HG03558 (cell line): ENCODE measurements around the gene PPARG.
"Not testable (repeated sequence)": the region's sequence is repeated elsewhere in the genome, so short reads cannot be mapped to it uniquely, and the experiment has no call there.

Experiments
- ATAC-seq: cut with Tn5 transposase; IDR thresholded peaks from one replicate; pipeline ENCODE4 v1.9.1; 2021; ENCODE audit warnings: moderate number of reproducible peaks; ENCODE audit not compliant: unreplicated experiment; ENCODE audit errors: extremely low read depth

Gene PPARG

GRCh38 chr3:12276827-12277226, 12.0 kb upstream of the PPARG start:
- ATAC-seq: not testable (repeated sequence)

GRCh38 chr3:12278566-12278965, 10.3 kb upstream of the PPARG start:
- ATAC-seq: no peak

GRCh38 chr3:12279591-12280326, 9.1 kb upstream of the PPARG start:
- no peak for ATAC-seq

GRCh38 chr3:12280357-12280806, 8.5 kb upstream of the PPARG start:
- no peak for ATAC-seq

GRCh38 chr3:12284591-12284990, 4.3 kb upstream of the PPARG start:
- no peak for ATAC-seq

GRCh38 chr3:12285003-12285555, 3.8 kb upstream of the PPARG start:
- no peak for ATAC-seq

- ATAC-seq: not testable (repeated sequence)
These were observed 3.1 kb upstream of the PPARG start for GRCh38 chr3:12285779-12286178.

- ATAC-seq: no peak
These were observed 2.4 kb upstream of the PPARG start for GRCh38 chr3:12286504-12286903.

GRCh38 chr3:12286927-12287726, 1.7 kb upstream of the PPARG start:
- no peak for ATAC-seq

GRCh38 chr3:12287727-12288181, 1.1 kb upstream of the PPARG start:
- ATAC-seq: no peak

GRCh38 chr3:12289524-12289923, 654 bp downstream of the PPARG start:
- ATAC-seq: no peak

- ATAC-seq: no peak
These were observed 3.9 kb downstream of the PPARG start for GRCh38 chr3:12292770-12293169.

GRCh38 chr3:12294885-12295580, 6.2 kb downstream of the PPARG start:
- ATAC-seq: no peak

GRCh38 chr3:12296511-12296910, 7.6 kb downstream of the PPARG start:
- ATAC-seq: no peak

GRCh38 chr3:12299026-12299425, 10.2 kb downstream of the PPARG start:
- no peak for ATAC-seq

GRCh38 chr3:12300137-12300536, 11.3 kb downstream of the PPARG start:
- ATAC-seq: no peak

- no peak for ATAC-seq
These were observed 12.2 kb downstream of the PPARG start for GRCh38 chr3:12301031-12301430.

GRCh38 chr3:12301513-12301912, 12.6 kb downstream of the PPARG start:
- ATAC-seq: no peak

- no peak for ATAC-seq
These were observed 13.7 kb downstream of the PPARG start for GRCh38 chr3:12302564-12302963.

GRCh38 chr3:12303534-12303933, 14.7 kb downstream of the PPARG start:
- no peak for ATAC-seq

- ATAC-seq: no peak
These were observed 15.1 kb downstream of the PPARG start for GRCh38 chr3:12303993-12304392.
